ENCODE results near the gene GDF11. TPM values are rescaled to one million over a fixed set of nuclear protein-coding genes. Genes with fewer than 3 reads are reported as not detected.
A peak's percentile ranks its signal among the peaks of the same experiment; 100 is the strongest.

The GDF11 gene
- 10 to 100 TPM in 5 of 7 donors, 1 to 10 TPM in 2; 6.1 to 14.5 (median 10.7) TPM for total RNA-seq
- 1 to 10 TPM; 3.5 to 5.5 (median 4.0) TPM for polyA plus RNA-seq
- long read RNA-seq, donor 1, full-length matches to known transcripts = 1 of 66 reads
- long read RNA-seq, donor 1, partial matches to known transcripts = 65 of 66 reads
- long read RNA-seq, donor 1, other reads (novel, unspliced or antisense) = 0 of 66 reads
- long read RNA-seq, donor 2, full-length matches to known transcripts = 3 of 688 reads
- long read RNA-seq, donor 2, partial matches to known transcripts = 384 of 688 reads
- long read RNA-seq, donor 2, other reads (novel, unspliced or antisense) = 301 of 688 reads

DNA sequence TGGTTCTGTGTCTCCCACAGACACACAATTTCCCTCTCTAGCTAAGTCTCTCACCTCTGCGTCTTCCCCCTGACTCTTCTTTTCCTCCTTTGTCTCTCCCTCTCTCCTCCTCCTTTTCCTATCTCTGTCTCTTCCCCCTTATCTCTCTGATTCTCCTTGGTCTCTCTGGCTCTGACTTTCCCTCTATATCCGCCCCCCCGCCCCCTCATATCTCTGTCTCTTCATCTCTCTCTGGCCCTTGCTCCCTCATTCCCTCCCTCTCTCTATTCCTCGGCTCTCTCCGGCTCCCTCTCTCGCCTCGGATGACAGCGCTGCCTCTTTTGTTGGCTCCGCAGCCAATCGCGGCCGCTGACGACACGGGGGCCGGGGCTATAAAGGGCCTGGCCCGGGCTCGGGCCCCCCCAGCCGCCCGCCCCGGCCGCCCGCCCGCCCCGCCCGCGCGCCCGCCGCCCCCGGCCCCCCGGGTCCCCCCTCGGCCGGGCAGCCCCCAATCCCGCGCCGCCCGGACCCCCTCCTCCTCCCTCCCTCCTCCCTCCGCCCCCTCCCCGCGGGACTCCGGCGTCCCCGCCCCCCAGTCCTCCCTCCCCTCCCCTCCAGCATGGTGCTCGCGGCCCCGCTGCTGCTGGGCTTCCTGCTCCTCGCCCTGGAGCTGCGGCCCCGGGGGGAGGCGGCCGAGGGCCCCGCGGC is at the start of gene GDF11:
Gene GDF11 (plus strand): TSS at position 404 of the 687 bp plus-strand sequence. CDS start 195 bp downstream, at position 599.
- Histone ChIP-seq H3K4me3 (peak within 1 kb of the TSS; percentile 56 to 97 (median 72)), H3K36me3 (no peaks in the 10 kb centered on the region), H3K4me1 (peaks cover 14 to 58% (median 43%) of the 10 kb centered on the region in 6 donors), H3K27ac (peak within 1 kb of the TSS in 6 of 8 donors; percentile 26 to 87 (median 72)), H3K9me3 (no peaks in the 10 kb centered on the region), H3K27me3 (replicated peaks in 1 of 7) (peaks cover 0 to 27% (median 2%) of the 10 kb centered on the region in 7 donors)
- 0 to 3% (median 1%) methylated on average over 17 to 49 of the region's 53 CpGs for WGBS, 5 donors
- TF ChIP-seq POLR2AphosphoS5 (IDR thresholded peaks at IDR 0.05) (peak; percentile 54 to 87 (median 76)), CTCF (IDR thresholded peaks at IDR 0.05 in 8 of 11, conservative IDR thresholded peaks at IDR 0.05 in 3 of 11) (no peak), POLR2A (IDR thresholded peaks at IDR 0.05) (peak in 1 of 3 donors; percentile 50)
- intact Hi-C loops (cut with DNase I; ENCODE audit: low total_unique reads) = loop anchor here (5.0 kb wide), 2 partner anchors 199 to 299 kb away; partner anchors contain the start of gene RPS26
- DNase-seq = peak; percentile 92

DNA sequence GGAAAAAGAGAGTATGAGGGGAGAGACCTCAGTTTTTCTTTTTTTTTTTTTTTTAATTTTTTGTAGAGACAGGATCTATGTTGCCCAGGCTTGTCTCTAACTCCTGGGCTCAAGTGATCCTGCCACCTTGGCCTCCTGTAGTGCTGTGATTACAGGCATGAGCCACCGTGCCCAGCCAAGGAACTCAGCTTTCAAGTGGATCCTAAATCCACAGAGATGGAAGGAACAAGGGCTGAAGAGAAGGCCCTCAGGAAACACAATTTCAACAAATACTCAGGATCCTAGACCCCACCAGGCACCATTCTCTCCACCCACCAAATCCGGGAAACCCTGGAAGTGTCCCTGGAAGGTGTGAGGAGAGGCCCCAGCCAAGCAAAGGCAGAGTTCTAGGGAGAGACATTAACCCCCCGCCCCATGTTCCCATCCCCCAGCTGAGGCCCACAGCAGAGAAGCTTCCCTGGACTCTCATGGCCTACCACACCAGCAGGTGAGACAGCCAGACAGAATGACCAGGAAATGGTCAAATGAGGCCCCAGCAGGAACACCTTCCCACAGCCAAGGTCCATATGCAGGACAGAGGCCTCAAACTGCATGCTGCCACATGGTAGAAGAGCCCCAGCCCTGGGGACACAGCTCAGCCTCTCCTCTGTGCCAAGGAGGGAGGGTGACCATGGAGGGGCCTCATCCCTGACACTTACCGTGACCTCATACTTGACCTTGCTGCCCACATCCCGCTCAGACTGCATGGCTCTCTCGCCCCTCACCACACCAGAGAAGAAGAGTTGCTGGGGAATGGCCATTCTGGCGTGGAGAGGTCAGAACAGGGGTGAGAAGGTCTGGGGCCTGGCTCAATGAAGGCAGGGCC is 49.4 kb upstream of the GDF11 start:
- Histone ChIP-seq H3K27ac (no peak overlapping the region), H3K27me3 (replicated peaks in 1 of 7) (no peaks in the 10 kb centered on the region), H3K4me1 (no peaks in the 10 kb centered on the region), H3K4me3 (no peak overlapping the region), H3K36me3 (peaks cover 0 to 41% (median 0%) of the 10 kb centered on the region in 6 donors), H3K9me3 (no peaks in the 10 kb centered on the region)
- WGBS, 5 donors = 88 to 96% (median 92%) methylated on average over 7 of the region's 7 CpGs
- intact Hi-C loops (cut with DNase I; ENCODE audit: low total_unique reads) = no loop called here
- no peak for DNase-seq
- TF ChIP-seq POLR2AphosphoS5 (IDR thresholded peaks at IDR 0.05) (no peak), POLR2A (IDR thresholded peaks at IDR 0.05) (no peak), CTCF (IDR thresholded peaks at IDR 0.05 in 8 of 11, conservative IDR thresholded peaks at IDR 0.05 in 3 of 11) (no peak)

DNA sequence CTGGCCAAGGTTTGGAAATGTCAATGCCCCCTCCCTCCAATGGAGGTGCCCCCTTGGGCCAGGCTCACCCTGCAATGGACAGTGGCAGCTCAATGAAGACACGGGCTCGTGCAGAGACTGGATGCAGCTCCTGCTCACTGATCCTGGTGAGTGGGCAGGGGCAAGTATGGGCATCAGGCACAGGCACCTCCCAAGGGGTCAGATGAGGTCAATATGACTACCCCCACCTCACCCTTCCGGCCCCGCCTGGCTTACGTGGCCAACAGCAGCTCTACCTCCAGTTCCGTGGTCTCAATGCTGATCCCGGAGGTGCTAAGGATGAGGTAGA is 48.8 kb upstream of the GDF11 start:
- no peak for DNase-seq
- WGBS, 5 donors = 90 to 100% (median 98%) methylated on average over 2 to 7 of the region's 7 CpGs
- H3K27ac ChIP-seq = no peak overlapping the region

More for the DNA sequence above, 48.8 kb upstream of the GDF11 start:
- intact Hi-C loops (cut with DNase I; ENCODE audit: low total_unique reads) = no loop called here
- Histone ChIP-seq H3K4me3 (no peak overlapping the region), H3K27me3 (replicated peaks in 1 of 7) (no peaks in the 10 kb centered on the region), H3K4me1 (no peaks in the 10 kb centered on the region), H3K36me3 (peaks cover 0 to 41% (median 0%) of the 10 kb centered on the region in 6 donors), H3K9me3 (no peaks in the 10 kb centered on the region)
- TF ChIP-seq CTCF (IDR thresholded peaks at IDR 0.05 in 8 of 11, conservative IDR thresholded peaks at IDR 0.05 in 3 of 11) (no peak), POLR2AphosphoS5 (IDR thresholded peaks at IDR 0.05) (no peak), POLR2A (IDR thresholded peaks at IDR 0.05) (no peak)

Data from spleen (tissue), 13 donors.